NCI-H1694 treated with DMSO at 0.1 percent for 48 hours (cell line): ENCODE data around the gene YAP1.

Experiments
- DNase-seq: peaks from one replicate; lab custom pipeline; 2025; lab: John Stamatoyannopoulos, UW

Gene YAP1

DNA sequence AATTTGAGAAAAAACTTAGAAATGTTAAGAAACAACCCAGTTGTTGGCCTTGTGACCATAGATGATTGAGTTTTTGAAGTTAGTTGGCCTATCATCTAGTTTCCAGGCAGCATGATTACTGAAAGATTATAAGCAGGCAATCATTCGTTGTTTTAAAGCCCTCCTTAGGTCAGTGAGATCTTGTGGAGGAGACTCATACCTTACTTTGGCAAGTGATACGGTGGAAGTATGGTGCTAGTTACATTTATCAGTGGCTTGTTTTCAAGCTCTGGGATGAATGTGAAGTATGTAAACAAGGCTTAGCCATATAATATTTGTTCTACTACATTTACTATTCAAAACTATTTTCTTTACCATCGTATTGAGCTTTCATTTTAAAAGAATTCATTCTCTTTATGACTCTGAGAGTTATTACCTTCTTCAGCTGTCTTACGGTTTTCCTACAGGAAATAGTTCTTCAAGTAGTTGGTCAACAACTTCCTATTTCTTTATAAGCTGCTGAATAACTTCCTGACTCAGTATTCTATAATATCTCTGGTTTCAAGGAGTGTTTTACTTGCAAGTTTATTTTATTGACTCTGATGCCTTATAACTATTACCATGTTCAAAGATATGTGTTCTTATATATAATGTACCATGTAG lies 7.3 kb downstream of the YAP1 start:
- no peak for DNase-seq

DNA sequence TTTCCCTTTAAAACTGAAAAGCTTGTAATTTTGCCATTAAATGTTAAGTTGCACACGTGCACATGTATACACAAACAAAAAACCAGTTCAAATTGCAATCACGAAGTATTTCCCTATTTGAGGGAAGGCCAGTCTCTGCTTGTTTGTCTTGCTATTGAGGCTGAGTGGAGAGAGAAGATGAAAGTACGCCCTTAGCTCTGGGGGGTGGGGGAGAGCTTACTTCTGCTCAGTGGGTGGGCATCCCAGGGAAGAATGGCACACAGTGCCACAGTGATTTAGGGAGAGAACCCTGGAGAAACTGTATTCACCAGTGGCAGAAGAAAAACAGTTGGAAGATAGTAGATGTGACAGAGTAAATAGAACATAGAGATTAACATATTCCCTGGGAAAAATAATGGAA lies 8.7 kb downstream of the YAP1 start:
- DNase-seq, result no peak

DNA sequence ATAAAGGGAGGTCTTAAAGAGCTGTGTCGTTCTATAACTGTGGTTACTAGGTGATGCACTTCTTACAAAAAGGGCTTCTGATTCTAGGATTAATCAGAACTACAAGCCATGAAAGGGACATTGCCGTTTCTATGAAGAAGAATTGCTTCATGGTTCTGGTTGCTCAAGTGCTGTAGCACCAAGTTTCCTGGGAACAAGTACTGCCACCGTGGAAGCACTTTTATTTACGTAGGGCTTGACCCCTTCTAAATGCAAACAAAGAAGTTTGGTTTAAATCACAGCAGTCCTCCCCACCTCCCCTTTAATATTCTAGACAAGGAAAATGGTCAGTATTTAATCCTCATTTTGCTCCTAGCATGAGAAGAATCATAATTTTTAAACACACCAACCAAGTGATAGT lies 9.8 kb downstream of the YAP1 start:
- DNase-seq, result no peak

DNA sequence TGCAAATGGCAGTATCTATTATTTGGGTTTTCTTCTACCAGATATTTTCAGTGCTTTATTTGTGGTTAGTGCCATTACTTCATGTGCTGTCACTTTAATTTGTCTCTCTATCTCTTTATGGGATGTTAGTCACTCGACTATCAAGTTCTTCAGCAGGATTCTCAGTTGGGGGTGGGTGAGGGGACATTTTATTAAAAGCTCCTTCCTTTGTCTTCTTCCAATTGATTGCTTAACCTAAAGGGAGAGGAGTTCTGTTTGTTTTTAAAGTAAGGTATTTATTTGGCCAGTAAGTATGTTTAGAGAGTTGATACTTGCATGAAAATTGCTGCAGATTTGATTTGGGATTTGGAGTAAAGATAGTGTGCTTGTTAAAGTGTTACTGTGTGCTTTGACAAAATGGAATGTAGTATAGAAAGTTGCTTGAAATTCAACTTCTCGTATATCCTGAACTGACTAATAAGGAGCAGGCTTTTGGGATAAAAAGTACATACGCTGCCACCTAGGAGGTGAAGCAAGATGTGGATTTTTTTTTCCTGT lies 10.3 kb downstream of the YAP1 start:
- DNase-seq, result no peak

DNA sequence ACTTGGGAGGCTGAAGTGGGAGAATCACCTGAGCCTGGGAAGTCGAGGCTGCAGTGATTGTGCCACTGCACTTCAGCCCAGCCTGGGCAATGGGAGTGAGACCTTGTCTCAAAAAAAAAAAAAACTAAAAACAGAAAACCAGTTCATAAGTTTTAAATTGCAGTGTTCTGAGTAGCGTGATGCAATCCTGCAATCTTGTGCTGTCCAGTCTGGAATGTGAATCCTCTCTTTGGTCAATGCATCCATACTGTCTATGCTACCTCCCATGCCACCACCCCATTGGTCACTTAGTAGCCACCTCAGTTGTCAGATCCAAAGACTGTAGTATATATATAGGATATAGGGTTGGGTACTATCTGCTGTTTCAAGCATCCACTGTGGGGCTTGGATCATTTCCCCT lies 11.1 kb downstream of the YAP1 start:
- no peak for DNase-seq

DNA sequence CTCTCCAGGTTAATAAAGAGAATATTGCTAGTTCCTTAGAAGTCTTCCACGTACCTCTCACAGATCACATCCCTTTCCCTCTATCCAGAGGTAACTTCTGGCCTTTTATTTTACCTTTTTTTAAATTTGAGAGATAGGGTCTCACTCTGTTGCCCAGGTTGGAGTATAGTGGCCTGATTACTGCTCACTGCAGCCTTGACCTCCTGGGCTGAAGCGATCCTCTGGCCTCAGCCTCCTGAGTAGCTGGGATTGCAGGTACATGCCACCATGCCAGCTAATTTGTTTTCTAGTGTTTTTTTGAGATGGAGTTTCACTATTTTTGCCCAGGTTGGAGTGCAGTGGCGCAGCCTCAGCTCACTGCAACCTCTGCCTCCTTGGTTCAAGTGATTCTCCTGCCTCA lies 24.4 kb downstream of the YAP1 start:
- DNase-seq, result no peak

DNA sequence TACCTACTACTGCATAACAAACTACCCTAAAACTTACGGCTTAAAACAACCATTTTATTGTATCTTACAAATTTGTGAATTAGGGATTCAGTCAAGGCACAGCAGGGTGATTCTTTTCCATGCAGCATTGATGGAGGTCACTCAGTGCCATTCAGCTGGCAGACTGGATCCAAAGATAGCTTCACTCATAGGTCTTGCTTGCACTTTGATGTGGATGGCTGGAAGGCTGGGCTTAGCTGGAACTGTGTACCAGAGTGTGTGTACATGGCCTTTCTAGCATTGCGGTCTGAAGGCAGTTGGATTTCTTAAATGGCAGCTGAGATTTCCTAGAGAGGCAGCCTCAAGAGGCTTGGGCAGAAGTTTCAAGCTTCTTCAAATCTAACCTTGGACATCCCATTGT lies 25.0 kb downstream of the YAP1 start:
- DNase-seq, result no peak

DNA sequence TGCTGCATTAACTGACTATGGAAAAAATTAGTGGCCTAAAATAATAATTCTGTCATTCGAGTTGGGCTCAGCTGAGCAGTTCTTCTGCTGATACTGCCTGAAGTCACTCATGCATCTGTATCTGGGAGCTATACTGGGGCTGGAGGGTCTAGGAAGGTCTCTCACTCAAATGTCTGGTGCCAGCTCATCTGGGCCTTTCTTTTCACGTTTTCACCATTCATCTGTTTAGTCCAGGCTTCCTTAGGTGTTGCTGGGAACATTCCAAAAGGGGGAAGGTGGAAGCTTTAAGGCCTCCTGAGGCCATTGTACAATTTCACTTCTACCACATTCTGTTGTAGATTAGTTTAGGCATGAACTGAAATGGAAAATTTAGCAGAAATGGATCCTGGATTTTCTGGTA lies 28.0 kb downstream of the YAP1 start:
- DNase-seq, result no peak

DNA sequence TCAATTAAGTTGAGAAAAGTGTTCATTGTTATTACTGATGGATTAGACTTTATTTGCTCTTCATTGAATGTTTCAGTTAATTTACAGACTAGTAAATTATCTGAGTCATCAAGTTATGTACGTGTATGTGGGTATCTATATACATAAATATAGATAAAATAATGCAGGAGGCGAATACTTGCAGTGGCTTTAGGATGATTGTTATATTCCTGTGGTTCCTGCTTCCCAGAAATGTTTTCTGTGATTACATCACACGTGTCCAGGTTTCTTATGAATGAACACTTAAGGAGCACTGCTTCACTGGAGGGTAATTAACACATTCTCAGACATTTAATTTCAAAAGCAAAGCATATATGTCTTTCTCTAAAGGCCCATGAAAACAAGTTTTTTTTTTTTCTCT lies 28.4 kb downstream of the YAP1 start:
- no peak for DNase-seq

DNA sequence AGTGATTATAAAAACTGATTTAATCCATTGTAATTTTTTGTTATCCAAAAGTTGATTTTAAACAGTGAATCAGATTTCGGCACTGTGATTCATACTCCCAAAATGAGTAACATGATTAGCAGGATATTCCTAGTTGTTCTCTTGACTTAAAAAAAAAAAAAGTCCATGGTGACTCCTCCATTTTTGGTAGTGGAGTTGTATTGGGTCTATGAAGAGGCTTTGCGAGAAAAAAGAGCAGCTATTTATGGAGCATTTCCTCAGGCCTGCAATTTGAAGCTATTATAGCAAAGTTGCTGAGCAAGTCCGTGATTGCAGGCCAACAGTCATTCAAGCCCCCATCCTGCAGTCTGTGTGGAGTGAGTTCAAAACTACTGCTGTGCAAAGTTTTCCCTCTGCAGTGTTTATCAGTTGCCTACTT lies 28.8 kb downstream of the YAP1 start:
- DNase-seq, result no peak

DNA sequence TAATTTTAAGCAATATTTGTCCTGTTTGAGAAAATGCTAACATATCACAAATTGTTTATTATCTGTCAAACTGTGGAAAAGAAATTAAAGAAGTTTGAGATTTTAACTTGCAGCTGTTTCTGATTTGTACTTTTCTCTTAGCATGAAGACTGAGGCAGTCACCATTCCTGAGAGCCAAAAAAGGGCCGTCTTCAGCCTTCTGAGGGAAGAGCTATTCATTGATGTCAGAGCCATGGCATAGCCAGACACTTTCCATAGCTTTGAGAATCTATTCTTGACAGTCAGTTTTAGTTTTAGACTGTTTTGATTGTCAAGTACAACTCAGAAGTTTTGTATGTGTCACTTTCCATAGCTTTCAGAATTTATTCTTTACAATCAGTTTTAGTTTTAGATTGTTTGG lies 32.1 kb downstream of the YAP1 start:
- DNase-seq, result no peak

DNA sequence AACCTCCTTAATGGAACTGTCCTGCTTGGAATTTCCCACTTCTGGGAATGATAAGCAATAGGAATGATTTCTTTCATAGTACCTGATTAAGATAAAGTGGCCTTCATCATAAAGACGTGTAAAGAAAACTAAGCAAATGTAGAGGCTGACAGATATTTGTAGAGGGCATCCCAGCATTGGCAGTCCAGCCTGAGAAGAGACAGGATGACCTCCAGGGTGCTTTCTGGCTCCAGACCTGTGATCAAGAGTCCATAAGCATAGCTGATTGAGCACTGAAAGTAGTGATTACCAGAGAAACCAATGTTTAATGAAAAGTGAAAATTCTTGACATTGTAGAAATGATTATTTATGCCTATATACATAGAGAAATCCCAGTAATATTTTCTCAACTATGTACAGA lies 33.6 kb downstream of the YAP1 start:
- no peak for DNase-seq

DNA sequence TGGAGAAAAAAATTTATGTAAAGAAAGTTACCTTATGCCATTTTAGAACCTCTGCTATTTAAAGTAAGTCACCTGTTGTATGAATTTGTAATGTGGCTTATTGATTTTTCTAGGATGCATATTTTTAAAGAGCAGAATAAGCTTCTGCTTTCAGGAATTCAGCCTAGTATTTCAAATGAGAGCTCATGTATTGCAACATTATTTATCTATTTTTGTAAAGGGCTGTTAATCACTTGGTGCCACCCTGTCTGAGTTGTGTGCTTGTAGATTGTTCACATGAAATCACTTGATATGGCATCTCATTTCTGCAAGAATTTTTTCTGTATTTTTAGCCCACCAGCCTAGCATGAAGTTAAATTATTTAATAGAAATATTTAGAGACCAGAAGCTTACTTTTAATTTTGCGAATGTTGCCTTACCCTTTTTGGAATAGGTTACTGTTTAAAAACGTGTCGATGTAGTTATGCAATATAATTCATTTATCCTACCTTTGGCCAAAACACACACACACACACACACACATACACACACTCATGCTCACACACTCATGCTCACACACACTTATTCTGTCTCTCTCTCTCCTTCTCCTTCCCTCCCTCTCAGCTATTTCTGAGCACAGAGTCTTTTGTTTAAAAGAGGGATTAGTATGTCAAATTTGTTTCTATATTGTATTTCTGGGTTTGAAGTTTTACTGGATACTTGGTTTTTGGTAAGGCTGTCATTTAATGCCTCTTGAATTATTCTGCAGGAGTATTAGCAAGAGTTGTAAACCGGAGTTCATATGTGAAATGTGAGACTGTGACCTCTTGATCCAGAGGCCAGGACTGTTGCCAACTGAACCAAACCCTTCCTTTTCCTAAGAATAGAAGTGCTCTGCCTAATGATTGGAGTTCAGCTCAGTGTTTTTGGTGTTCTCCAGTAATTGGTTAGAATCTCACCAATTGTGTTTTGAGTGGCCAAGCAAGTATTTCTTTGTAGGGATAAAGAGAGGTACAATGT lies 34.4 kb downstream of the YAP1 start:
- no peak for DNase-seq

DNA sequence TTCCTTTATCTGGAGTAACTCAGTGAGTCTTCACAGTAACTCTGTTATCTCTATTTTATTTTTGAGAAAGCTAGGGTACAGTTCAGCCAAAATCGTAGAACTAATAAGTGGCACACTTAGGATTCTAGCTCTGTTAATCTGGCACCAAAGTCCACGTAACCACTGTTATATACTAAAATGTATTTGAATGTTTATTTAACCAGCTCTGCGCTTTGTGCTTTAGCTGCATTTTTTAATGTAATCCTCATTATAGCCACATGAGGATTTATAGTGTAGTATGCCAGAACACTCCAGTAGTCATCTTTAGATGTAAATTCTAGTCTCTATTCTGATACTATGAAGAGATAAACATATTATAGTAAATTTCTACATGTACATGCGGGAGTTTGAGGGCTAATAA lies 36.8 kb downstream of the YAP1 start:
- no peak for DNase-seq

DNA sequence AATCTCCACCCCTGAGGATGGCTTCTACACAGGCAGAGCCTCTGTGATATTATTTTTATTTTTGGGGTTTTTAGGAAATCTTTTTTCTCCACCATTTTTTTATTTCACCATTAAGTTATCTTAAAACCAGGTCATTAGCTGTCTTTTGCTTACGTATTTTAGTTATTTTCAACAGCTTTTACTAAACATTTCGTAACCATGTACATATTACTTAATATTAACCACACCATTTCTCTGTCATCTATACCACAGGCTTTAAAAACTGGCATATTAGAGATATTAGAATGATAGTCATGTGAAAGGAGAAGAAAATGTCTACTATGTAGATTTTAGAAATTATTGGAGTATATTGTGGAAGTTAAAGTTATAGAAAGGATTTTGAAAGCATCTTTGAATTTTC lies 37.4 kb downstream of the YAP1 start:
- no peak for DNase-seq

DNA sequence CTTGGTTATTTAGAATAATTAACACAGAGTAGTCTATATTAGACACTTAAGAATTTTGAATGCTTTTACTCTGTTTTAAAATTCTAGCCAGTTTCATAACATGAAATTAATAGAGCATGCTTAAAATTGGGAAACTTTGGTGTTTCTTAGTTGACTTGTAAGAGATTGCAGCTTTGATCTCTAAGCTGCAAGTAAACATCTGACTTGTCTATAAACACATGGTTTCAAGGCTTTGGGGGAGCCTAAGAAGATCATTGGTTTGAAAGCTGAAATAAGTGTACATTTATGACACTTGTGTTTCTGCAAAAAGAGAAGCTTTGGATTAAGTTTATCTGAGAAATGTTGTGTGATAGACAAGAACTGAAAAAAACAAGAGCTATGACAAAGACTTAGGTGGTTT lies 37.8 kb downstream of the YAP1 start:
- no peak for DNase-seq

DNA sequence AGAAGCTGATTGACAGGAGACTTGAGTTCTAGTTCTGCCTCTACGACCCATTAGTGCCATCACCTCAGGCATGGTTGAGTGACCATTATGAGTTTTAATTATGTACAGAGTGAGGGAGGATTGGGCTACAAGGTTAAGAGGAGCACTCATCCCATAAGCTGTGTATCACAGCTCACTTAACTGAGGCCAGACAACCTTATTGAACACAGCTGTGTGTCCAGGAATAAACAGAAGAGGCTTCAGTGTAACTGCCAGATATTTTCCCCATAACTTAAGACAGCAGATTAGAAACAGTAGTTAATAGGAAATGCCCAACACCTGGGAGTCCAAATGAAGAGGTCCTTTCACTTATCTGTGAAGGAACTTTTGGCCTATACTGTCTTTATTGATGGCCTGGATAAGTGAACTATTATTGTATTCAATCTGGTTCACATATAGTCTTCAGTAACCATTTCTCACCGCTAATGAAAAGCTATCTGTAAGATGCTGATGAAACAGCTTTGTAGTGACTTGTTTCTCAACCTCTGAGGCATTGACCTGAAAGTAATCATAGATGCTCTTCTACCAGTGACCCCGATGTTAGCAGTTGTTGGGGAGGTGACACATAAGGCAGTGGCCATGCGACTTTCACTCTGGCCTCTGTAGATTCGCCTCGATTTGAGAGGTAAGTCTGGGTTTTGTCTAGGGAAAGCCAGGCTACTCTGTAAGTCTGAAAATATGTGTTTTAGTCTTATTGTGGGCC lies 41.7 kb downstream of the YAP1 start:
- no peak for DNase-seq

DNA sequence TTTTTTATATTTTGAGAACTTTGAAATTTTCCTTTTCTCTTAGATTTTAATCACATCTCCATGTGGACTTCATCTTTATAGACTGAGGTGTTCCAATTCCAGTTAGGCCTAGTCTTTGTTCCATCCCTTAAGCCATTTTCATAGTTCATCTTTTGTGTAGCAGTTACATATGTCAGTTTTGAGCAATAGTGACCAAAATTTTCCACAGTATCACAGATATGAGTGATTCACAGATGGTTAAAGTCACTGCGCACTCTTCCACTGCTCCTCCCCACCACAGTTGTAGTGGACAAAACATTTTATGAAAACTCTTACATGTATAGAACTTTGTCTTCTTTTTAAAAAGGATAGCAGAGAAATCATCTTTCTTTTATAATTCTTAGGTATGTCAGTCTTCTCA lies 42.8 kb downstream of the YAP1 start:
- DNase-seq, result no peak

DNA sequence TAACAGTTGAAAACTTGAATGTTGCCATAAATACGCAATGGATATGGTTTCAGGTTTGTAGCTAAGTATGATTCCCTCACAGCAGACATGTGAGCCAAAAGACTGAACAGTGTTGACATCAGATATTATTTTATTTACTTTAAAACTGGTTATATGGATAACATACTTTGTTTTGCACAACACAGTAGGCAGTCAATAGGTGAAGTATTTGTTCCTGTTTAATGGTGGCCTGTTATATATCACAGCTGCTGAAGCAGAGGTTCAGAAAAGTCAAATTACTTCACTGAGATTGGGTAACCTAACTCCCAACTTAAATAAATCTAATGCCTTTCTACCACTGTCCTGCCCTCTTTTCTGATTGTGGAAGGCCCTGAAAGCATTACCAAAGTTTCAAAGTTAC lies 44.6 kb downstream of the YAP1 start:
- DNase-seq, result no peak

DNA sequence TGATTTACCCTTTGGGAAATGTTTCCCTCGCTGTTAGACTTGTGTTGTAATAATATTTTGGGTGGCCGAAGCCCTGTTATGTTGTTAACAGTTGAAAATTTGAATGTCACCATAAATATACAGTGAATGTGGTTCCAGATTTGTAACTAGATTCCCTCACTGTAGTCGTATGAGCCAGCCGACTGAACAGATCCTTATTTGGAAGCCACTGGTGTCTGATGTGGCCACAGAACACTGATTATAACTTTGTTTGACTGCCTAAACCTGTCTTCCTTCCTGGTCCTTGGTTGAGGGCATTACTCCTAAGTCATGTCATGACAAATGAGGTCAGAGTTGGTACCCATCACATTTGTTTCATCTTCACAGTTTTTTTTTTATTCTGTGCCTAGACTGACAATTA lies 45.4 kb downstream of the YAP1 start:
- no peak for DNase-seq

DNA sequence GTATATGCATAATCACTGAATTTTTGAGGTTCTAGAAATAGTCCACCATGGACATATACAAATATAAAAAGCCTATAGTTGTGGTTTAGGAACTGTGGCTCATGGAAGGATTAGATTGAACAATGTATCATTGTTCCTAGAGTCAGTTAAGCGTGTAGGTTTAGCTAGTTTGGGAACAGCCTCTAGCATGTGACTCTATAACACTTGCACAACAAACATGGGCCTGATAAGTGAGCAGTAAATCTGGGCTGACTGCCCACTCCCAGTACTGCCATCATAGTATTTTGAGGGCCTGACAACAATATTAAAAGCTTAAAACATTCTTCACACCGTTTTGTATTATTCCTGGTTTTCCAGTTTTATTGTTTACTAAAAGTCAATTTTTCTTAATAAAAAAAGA lies 47.0 kb downstream of the YAP1 start:
- no peak for DNase-seq

DNA sequence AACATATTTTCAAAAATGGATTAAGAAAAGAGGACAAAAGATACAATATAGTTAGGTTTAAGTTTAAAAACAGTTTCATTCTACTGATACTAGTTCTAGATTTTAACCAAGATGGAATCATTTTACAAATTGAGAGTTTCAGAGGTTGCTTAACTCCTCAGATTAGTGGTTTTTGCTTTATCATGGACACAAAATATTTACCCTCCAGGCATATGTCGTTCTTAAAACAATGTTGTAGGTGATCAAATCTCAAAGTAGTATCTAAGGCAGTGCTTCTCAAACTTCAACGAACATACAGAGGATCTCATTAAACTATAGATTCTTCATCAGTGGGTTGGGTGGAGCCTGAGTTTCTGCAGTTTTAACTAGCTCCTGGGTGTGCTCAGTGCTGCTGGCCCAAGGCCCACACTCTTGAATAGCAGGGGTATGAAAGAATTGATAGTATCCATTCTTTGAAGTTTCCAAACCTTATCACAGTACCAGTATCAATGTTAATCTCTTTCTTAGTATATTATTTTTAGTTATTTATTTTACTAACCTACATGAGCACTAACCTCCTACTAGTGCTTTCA lies 48.0 kb downstream of the YAP1 start:
- DNase-seq, result no peak
